ENCODE results near the gene KANK4.

DNA sequence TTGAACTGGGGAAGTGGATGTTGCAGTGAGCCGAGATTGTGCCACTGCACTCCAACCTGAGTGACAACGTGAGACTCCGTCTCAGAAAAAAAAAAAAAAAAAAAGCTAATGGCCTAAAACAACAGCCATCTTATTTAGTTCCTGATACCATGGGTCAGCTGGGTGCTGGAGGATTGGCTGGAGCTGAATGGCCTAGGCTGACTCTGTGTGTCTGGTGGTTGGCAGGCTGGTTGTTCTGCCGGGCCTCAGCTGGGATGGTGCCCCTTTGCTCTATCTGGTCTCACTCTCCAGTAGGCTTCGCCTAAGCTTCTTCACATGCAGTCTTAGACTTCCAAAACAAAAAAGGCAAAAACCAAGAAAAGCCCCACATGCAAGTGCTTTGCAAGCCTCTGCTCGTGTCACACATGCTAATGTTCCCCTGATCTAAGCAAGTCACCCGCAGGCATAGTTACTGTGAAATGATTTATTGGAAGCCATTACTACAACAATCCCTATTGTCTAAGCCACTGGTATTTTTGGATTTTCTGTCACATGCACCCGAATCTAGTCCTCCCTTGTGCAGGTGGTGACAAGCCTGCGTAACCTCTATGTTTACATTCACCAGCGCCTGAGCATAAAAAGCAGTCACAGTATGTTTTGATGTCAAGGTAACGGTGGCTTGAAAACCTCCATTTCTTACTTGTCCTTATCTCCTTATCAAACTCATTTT, 39.6 kb upstream of the KANK4 start:
- TF ChIP-seq, protein P1, sequence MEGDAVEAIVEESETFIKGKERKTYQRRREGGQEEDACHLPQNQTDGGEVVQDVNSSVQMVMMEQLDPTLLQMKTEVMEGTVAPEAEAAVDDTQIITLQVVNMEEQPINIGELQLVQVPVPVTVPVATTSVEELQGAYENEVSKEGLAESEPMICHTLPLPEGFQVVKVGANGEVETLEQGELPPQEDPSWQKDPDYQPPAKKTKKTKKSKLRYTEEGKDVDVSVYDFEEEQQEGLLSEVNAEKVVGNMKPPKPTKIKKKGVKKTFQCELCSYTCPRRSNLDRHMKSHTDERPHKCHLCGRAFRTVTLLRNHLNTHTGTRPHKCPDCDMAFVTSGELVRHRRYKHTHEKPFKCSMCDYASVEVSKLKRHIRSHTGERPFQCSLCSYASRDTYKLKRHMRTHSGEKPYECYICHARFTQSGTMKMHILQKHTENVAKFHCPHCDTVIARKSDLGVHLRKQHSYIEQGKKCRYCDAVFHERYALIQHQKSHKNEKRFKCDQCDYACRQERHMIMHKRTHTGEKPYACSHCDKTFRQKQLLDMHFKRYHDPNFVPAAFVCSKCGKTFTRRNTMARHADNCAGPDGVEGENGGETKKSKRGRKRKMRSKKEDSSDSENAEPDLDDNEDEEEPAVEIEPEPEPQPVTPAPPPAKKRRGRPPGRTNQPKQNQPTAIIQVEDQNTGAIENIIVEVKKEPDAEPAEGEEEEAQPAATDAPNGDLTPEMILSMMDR (optimal IDR thresholded peaks at IDR 0.05 in 1 of 3, IDR thresholded peaks at IDR 0.05 in 1 of 3, conservative IDR thresholded peaks at IDR 0.05 in 1 of 3; ENCODE audit: extremely low read depth in 1 of 3, insufficient read depth in 2 of 3, low read length in 3 of 3), result no peak
- no peak for TF ChIP-seq EZH2 (IDR thresholded peaks at IDR 0.05; ENCODE audit: low read length)

Data from keratinocyte (primary cell).